ENCODE data around the gene COPZ2. TPM values are rescaled to one million over a fixed set of nuclear protein-coding genes. Genes with fewer than 3 reads are reported as not detected.

Gene COPZ2
- total and polyA plus RNA-seq, 3 donors from 2014 or later: 13.2 to 47.6 (median 14.7) TPM

GRCh38 chr17:48016112-48016511, 21.5 kb downstream of the COPZ2 start:
- peaks cover 9% of the 10 kb centered on the region for H3K4me1 ChIP-seq
- no peak overlapping the region for H3K4me3 ChIP-seq
- no peaks in the 10 kb centered on the region for H3K27me3 ChIP-seq
- 83 to 92% methylated on average over 2 of the region's 2 CpGs for WGBS, 2 donors
- H3K9me3 ChIP-seq: no peaks in the 10 kb centered on the region
- no peak overlapping the region for H3K27ac ChIP-seq
- intact Hi-C loops (cut with DNase I; ENCODE audit: low total_unique reads): no loop called here
- no peaks in the 10 kb centered on the region for H3K36me3 ChIP-seq (ENCODE audit: low read depth, missing control alignments)
- no peak for TF ChIP-seq POLR2A (IDR thresholded peaks at IDR 0.05)
- TF ChIP-seq, protein P1, sequence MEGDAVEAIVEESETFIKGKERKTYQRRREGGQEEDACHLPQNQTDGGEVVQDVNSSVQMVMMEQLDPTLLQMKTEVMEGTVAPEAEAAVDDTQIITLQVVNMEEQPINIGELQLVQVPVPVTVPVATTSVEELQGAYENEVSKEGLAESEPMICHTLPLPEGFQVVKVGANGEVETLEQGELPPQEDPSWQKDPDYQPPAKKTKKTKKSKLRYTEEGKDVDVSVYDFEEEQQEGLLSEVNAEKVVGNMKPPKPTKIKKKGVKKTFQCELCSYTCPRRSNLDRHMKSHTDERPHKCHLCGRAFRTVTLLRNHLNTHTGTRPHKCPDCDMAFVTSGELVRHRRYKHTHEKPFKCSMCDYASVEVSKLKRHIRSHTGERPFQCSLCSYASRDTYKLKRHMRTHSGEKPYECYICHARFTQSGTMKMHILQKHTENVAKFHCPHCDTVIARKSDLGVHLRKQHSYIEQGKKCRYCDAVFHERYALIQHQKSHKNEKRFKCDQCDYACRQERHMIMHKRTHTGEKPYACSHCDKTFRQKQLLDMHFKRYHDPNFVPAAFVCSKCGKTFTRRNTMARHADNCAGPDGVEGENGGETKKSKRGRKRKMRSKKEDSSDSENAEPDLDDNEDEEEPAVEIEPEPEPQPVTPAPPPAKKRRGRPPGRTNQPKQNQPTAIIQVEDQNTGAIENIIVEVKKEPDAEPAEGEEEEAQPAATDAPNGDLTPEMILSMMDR (IDR thresholded peaks at IDR 0.05): no peak
- no peak for DNase-seq

DNA sequence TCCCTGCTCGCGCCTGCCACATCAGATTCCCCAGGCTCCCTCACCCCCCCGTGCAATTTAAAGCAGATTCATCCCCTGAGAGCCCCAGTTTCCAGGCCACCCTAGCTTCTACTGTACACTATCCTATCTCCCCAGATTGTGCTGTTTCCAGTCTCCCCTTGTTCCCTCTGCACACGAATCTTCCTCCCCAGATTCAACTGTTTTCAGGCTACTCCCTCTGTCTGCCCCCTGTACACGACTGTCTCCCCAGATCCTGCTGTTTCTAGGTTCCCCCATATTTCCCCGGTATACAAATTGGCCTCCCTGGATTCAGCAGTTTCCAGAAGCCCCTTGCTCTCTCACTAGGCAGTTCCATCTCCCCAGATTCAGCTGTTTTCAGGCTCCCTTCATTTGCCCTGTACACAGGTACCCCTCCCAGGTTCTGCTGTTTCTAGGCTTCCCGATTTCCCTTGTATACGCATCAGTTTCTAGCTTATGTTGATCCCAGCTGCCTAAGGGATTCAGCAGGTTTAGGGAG, 22.9 kb downstream of the COPZ2 start:
- DNase-seq: no peak
- Histone ChIP-seq H3K27me3 (no peaks in the 10 kb centered on the region), H3K4me1 (peaks cover 9% of the 10 kb centered on the region), H3K36me3 (ENCODE audit: low read depth, missing control alignments) (no peaks in the 10 kb centered on the region), H3K4me3 (no peak overlapping the region), H3K9me3 (no peaks in the 10 kb centered on the region), H3K27ac (no peak overlapping the region)
- intact Hi-C loops (cut with DNase I; ENCODE audit: low total_unique reads): no loop called here
- TF ChIP-seq POLR2A (IDR thresholded peaks at IDR 0.05): no peak
- TF ChIP-seq, protein P1 (IDR thresholded peaks at IDR 0.05): no peak
- whole genome bisulfite sequencing, 2 donors: 61 to 69% methylated on average over 8 of the region's 8 CpGs

GRCh38 chr17:48013876-48014594, 23.6 kb downstream of the COPZ2 start:
- DNase-seq: no peak
- Histone ChIP-seq H3K36me3 (ENCODE audit: low read depth, missing control alignments) (no peaks in the 10 kb centered on the region), H3K27ac (no peak overlapping the region), H3K4me3 (no peak overlapping the region), H3K4me1 (peaks cover 9% of the 10 kb centered on the region), H3K9me3 (no peaks in the 10 kb centered on the region), H3K27me3 (no peaks in the 10 kb centered on the region)
- intact Hi-C loops (cut with DNase I; ENCODE audit: low total_unique reads): no loop called here
- TF ChIP-seq, protein P1 (IDR thresholded peaks at IDR 0.05): no peak
- no peak for TF ChIP-seq POLR2A (IDR thresholded peaks at IDR 0.05)
- 77 to 81% methylated on average over 6 of the region's 6 CpGs for WGBS, 2 donors

GRCh38 chr17:48012654-48013053, 24.9 kb downstream of the COPZ2 start:
- Histone ChIP-seq H3K27ac (no peak overlapping the region), H3K4me1 (peaks cover 9% of the 10 kb centered on the region), H3K9me3 (no peaks in the 10 kb centered on the region), H3K36me3 (ENCODE audit: low read depth, missing control alignments) (no peaks in the 10 kb centered on the region), H3K27me3 (no peaks in the 10 kb centered on the region), H3K4me3 (peak overlapping the region in 1 of 2 donors; percentile 55)
- TF ChIP-seq, protein P1 (IDR thresholded peaks at IDR 0.05): no peak
- TF ChIP-seq POLR2A (IDR thresholded peaks at IDR 0.05): no peak
- 29 to 36% methylated on average over 5 of the region's 5 CpGs for WGBS, 2 donors
- intact Hi-C loops (cut with DNase I; ENCODE audit: low total_unique reads): no loop called here
- DNase-seq: no peak

- Histone ChIP-seq H3K4me1 (peaks cover 9% of the 10 kb centered on the region), H3K36me3 (ENCODE audit: low read depth, missing control alignments) (no peaks in the 10 kb centered on the region), H3K27me3 (no peaks in the 10 kb centered on the region), H3K27ac (no peak overlapping the region), H3K9me3 (no peaks in the 10 kb centered on the region), H3K4me3 (peak overlapping the region; percentile 29 to 55)
- WGBS, 2 donors: 0 to 1% methylated on average over 31 to 32 of the region's 34 CpGs
- intact Hi-C loops (cut with DNase I; ENCODE audit: low total_unique reads): no loop called here
- TF ChIP-seq POLR2A (IDR thresholded peaks at IDR 0.05): no peak
- TF ChIP-seq, protein P1 (IDR thresholded peaks at IDR 0.05): no peak
- DNase-seq: peak; percentile 58
Measured at GRCh38 chr17:48012151-48012520, 25.5 kb downstream of the COPZ2 start.

Data from testis (tissue), 3 donors.